ENCODE data around the gene MMEL1. TPM values are rescaled to one million over a fixed set of nuclear protein-coding genes. Genes with fewer than 3 reads are reported as not detected.

MMEL1 gene
- total RNA-seq, 1 experiment from 2014 or later, result 0.46 TPM

DNA sequence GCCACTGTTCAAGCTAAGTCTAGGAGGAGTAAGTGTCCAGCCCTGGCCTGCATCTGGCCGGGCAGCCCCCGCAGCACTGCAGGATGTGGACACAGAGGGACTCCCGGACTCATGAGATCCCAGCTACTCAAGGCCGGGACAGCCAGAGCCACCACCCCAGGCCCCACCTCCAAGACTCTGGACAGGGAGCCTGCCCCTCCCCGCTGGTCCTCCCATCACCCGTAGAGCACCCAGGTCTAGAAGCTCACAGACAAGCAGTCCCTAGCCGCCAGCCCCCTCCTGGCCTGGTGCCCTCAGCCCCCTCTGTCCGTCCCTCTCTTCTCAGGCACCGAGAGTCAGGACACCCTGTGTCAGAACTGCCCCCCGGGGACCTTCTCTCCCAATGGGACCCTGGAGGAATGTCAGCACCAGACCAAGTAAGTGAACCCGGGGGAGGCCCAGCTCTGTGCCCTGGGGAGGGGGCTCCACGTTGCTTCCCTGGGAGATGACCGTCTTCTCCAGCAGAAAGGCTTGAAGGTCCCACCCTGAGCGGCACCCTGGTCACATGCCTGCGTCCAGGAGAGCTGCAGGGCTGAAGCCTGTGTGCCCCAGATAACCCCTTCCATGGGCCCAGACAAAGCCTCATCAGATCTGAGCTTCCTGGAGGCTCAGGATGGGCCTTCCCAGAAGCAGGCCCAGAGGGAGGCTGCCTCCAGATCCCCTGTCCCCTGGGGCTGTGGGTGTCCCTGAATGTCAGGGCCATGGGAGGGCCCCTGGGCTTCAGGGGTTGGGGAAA lies 72.3 kb downstream of the MMEL1 start:
- in situ Hi-C loops (cut with HindIII; ENCODE audit: low pct_unique_long_range_greater_than_20kb, low sequenced_read_pairs), result no loop called here

DNA sequence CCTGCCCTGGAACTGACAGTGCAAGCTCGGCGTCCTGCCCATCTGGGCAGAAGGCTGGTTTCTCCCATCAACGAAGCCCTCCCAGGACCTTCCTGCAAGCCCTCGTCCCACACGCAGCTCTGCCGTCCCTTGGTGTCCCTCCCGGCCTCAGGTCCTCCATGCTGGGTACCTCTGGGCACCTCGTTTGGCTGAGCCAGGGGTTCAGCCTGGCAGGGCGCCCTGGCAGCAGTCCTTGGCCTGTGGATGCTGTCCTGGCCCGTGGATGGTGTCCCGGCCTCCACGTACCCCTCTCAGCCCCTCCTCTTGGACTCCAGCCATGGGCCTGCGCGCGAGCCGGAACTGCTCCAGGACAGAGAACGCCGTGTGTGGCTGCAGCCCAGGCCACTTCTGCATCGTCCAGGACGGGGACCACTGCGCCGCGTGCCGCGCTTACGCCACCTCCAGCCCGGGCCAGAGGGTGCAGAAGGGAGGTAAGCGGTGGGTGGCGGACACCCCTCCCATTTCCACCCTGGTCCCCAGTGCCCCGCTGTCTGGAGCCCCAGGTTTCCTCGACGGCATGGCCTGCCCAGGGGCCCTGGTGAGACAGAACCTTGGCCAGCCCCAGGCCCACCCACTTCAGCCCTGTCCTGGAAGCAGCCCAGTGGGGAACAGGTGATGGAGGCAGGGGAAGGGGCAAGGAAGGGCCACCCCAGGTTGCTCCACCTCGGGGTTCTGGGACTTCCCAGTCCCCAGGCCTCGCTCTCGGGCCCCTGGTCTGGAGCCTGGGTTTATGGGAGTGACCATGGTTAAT lies 73.1 kb downstream of the MMEL1 start:
- Histone ChIP-seq H3K4me3 (ENCODE audit: low read depth in 2 of 2, low read length in 2 of 2) (no peak overlapping the region), H3K36me3 (ENCODE audit: control insufficient read depth, insufficient read depth, low read length) (no peaks in the 10 kb centered on the region), H3K4me1 (ENCODE audit: control insufficient read depth, insufficient read depth, low read length) (peaks cover 15% of the 10 kb centered on the region), H3K27ac (ENCODE audit: low read length) (no peak overlapping the region), H3K9me3 (ENCODE audit: control insufficient read depth, insufficient read depth, low read depth, low read length) (no peaks in the 10 kb centered on the region), H3K27me3 (ENCODE audit: control insufficient read depth, insufficient read depth, low read length) (no peaks in the 10 kb centered on the region)
- intact Hi-C loops (cut with micrococcal nuclease; ENCODE audit: unreplicated experiment) (no loop called here), in situ Hi-C loops (cut with HindIII; ENCODE audit: low pct_unique_long_range_greater_than_20kb, low sequenced_read_pairs) (no loop called here)
- BruUV-seq (replicated peaks), result no TSS peak
- CTCF ChIA-PET, result no interaction called here
- no peak for DNase-seq (ENCODE audit: low read depth, low spot score)
- POLR2A ChIA-PET, result no interaction called here
- TF ChIP-seq POLR2AphosphoS5 (IDR thresholded peaks at IDR 0.05; ENCODE audit: low read depth, low read length), result no peak
- TF ChIP-seq TCF7L2 (IDR thresholded peaks at IDR 0.05; ENCODE audit: low read depth, low read length), result no peak
- TF ChIP-seq, protein P1, sequence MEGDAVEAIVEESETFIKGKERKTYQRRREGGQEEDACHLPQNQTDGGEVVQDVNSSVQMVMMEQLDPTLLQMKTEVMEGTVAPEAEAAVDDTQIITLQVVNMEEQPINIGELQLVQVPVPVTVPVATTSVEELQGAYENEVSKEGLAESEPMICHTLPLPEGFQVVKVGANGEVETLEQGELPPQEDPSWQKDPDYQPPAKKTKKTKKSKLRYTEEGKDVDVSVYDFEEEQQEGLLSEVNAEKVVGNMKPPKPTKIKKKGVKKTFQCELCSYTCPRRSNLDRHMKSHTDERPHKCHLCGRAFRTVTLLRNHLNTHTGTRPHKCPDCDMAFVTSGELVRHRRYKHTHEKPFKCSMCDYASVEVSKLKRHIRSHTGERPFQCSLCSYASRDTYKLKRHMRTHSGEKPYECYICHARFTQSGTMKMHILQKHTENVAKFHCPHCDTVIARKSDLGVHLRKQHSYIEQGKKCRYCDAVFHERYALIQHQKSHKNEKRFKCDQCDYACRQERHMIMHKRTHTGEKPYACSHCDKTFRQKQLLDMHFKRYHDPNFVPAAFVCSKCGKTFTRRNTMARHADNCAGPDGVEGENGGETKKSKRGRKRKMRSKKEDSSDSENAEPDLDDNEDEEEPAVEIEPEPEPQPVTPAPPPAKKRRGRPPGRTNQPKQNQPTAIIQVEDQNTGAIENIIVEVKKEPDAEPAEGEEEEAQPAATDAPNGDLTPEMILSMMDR (IDR thresholded peaks at IDR 0.05), result no peak
- TF ChIP-seq, protein P2, sequence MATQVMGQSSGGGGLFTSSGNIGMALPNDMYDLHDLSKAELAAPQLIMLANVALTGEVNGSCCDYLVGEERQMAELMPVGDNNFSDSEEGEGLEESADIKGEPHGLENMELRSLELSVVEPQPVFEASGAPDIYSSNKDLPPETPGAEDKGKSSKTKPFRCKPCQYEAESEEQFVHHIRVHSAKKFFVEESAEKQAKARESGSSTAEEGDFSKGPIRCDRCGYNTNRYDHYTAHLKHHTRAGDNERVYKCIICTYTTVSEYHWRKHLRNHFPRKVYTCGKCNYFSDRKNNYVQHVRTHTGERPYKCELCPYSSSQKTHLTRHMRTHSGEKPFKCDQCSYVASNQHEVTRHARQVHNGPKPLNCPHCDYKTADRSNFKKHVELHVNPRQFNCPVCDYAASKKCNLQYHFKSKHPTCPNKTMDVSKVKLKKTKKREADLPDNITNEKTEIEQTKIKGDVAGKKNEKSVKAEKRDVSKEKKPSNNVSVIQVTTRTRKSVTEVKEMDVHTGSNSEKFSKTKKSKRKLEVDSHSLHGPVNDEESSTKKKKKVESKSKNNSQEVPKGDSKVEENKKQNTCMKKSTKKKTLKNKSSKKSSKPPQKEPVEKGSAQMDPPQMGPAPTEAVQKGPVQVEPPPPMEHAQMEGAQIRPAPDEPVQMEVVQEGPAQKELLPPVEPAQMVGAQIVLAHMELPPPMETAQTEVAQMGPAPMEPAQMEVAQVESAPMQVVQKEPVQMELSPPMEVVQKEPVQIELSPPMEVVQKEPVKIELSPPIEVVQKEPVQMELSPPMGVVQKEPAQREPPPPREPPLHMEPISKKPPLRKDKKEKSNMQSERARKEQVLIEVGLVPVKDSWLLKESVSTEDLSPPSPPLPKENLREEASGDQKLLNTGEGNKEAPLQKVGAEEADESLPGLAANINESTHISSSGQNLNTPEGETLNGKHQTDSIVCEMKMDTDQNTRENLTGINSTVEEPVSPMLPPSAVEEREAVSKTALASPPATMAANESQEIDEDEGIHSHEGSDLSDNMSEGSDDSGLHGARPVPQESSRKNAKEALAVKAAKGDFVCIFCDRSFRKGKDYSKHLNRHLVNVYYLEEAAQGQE (IDR thresholded peaks at IDR 0.05; ENCODE audit: insufficient read depth in 1 of 2, low read depth in 2 of 2, low read length in 1 of 2), result no peak
- no peak for TF ChIP-seq SIN3A (IDR thresholded peaks at IDR 0.05; ENCODE audit: borderline replicate concordance, insufficient read depth, low read depth, low read length)
- ATAC-seq, result no peak

More for the DNA sequence above, 72.3 kb downstream of the MMEL1 start:
- ChIA-PET POLR2A (no interaction called here), CTCF (interaction anchor here (1.3 kb wide), 1 partner anchor 16 kb away, joined by 4 read pairs; no protein-coding TSS in a partner anchor)
- no peak overlapping the region for H3K4me3 ChIP-seq (ENCODE audit: low read depth in 2 of 2, low read length in 2 of 2)
- no peaks in the 10 kb centered on the region for H3K36me3 ChIP-seq (ENCODE audit: control insufficient read depth, insufficient read depth, low read length)
- no peaks in the 10 kb centered on the region for H3K27me3 ChIP-seq (ENCODE audit: control insufficient read depth, insufficient read depth, low read length)
- TF ChIP-seq POLR2AphosphoS5 (IDR thresholded peaks at IDR 0.05; ENCODE audit: low read depth, low read length), result no peak
- DNase-seq (ENCODE audit: low read depth, low spot score) (no peak), ATAC-seq (no peak)
- H3K9me3 ChIP-seq (ENCODE audit: control insufficient read depth, insufficient read depth, low read depth, low read length), result no peaks in the 10 kb centered on the region
- BruUV-seq (replicated peaks), result no TSS peak
- intact Hi-C loops (cut with micrococcal nuclease; ENCODE audit: unreplicated experiment), result no loop called here
- peaks cover 14% of the 10 kb centered on the region for H3K4me1 ChIP-seq (ENCODE audit: control insufficient read depth, insufficient read depth, low read length)
- no peak overlapping the region for H3K27ac ChIP-seq (ENCODE audit: low read length)

Measured in Panc1 (cell line).